HuH-7 (cell line): ENCODE results near the gene VWC2.
A peak's percentile ranks its signal among the peaks of the same experiment; 100 is the strongest.
"Not testable (repeated sequence)": the region's sequence is repeated elsewhere in the genome, so short reads cannot be mapped to it uniquely, and the experiment has no call there.

Source experiments
- DNase-seq: peaks from one replicate; pipeline ENCODE4 v3.0.0; 2011; ENCODE audit warnings: low spot score

Gene VWC2

DNA sequence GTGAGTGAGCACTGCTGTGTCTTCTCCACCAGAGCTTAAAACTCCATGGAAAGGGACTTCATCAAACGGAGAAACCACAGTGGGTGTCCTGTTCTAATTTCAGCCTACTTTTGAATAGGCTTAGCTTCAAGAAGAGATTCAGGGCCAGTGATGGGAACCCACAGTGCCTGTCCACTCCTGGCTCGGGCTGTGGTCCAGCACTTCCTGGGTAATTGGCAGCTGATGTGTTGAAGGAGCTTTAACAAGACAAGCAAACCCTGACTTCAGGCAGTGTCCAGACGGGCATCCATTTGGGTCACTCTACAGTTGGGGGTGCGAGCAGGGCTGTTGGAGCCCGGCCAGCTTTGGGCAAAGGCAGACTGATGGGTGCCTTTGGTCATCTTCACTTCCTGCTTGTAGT lies 14.5 kb downstream of the VWC2 start:
- DNase-seq = no peak

DNA sequence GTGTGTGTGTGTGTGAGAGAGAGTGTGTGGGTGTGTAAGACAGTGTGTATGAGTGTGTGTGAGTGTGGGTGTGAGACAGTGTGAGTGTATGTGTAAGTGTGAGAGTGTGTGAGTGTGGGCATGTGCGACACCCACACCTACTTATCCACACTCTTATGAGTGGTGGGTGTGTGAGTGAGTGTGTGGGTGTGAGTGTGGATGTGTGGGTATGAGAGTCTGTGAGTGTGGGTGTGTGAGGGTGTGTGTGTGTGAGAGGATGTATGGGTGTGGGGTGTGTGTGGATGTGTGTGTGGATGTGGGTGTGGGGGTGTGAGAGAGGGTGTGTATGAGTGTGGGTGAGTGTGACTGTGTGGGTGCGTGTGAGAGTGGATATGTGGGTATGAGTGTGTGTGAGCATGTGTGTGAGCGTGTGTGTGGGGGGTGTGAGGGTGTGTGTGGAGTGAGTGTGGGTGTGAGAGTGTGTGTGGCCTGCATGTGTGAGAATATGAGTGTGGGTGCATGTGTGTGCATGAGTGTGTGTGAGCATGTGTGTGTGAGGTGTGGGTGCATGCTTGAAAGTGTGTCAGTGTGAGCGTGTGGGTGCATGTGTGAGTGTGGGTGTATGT lies 15.1 kb downstream of the VWC2 start:
- DNase-seq = no peak

DNA sequence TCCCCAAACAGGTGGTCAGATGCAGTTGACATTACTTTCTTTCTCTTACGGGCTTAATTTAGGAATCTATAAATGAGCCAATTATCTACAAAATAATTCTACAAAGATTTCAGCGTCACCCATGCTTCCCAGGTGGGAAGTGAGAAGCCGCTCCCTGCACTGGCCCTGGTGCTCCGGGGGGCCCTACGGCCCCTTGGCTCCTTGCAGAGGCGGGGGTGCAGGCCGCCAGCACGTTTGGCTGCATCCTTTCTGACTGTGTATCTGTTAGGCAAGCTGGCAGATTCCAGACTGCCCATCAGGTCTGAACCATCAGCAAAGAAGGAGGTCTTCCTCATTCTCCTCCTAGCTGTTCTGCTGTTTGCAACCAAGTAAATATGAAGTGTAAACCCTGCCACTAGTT lies 16.3 kb downstream of the VWC2 start:
- no peak for DNase-seq

DNA sequence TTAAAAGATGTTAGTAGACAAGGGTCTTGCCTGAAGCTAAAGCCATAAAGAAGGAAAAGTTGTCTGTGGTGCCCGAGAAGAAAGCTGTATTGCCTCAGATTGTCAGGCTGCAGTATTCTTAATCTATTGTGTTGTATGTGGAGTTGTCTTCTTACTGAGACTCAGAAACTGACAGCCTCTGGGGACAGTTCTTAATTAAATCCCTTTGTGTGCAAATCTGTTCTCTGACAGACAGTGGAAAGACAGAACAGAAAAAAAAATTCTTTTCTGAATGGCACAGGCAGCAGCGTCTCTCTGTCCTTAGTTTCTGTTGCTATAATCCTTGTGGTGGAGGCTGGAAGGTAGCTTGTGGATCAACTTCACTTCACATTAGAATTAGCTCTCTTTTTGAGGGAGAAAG lies 16.8 kb downstream of the VWC2 start:
- DNase-seq = no peak

DNA sequence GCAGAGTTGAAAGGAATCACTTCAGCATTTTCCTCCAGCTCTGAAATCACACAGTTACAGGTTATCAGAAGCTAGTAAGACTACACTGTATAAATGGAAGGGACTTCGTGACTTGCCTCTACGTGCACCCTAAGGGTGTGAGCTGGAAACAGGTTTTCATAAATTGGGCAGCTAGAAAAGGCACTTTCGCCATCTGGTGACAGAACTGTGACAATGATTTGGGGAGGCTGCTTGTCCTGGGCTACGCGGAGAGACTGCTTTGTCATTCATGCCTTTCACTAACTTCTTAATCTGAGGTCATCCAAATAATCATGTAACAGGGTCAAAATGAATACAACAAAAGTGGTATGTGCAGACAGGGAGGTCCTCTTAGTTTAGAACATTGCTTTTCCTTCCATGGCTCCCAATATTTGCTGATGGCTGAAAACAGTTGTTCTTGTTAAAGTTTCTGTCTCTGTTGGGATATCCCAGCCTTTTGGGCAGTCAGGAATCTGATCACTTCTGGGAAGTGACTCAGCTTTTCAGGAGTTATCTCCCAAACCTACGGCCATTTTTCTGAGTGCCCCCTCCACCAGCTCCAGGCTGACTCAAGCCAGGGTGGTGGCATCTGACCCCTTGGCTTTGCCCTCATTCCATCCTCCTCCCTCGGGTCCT lies 17.8 kb downstream of the VWC2 start:
- DNase-seq = peak; percentile 36

DNA sequence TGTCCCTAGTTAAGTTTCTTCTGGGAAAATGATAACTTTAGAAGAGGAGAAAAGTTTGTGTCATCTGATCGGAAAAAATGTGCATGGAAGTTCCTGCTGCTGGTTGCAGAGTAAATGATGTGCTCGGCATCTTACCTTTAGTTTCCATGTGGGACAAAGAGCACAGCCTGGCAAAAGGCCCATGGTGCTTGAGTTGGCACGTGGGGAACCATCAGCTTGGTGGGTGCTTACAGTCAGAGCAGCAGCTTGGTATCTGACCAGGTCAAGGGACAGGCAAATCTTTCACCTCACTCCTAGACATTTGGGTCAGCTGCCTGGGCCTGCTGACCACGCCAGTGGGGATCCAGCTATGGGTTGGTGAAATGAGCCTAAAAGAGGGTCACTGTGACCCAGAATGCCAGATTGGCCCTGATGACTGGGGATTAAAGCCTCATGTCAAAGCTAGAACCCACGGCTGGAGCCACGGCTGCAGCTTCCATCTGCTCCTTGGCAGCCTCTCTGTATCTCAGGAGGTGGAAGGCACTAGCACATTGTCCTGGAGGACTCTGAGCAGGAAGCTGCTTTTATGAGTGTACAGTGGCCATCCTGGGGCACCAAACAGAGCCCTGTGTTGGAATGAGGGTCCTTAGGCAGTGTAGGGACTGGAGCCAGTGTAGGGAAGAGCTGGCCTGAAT lies 24.7 kb downstream of the VWC2 start:
- no peak for DNase-seq

DNA sequence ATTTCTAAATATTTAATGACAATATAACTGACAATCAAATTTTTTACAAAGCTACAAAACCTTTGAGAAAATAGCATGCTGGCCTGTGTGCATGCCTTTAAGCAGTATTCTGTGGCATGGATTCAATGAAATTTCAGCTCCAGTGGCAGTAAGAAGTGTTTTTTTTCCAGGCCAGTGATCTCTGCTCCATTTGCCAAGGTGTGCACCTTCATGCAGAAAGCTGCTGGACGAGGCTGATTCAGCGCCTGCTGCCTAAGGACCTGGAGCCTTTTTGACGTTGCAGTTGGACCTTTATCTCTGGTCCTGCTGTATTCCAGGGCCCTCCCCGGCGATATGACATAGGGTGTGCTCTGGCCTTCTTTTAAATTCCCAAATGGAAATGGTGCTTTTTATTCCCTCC lies 26.6 kb downstream of the VWC2 start:
- no peak for DNase-seq

DNA sequence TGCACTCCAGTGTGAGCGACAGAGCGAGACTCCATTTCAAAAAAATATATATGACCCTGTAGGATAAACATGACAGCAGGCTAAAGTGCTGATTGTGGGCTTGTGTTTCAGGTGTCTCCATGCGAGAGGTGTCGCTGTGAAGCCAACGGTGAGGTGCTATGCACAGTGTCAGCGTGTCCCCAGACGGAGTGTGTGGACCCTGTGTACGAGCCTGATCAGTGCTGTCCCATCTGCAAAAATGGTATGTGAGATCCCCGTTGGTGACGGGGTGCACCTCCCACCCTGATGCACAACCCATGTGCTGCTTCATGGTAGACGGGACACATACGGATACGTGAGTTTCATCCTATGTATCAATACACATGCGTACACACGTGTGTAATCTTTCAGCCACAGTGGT lies 29.2 kb downstream of the VWC2 start:
- no peak for DNase-seq

DNA sequence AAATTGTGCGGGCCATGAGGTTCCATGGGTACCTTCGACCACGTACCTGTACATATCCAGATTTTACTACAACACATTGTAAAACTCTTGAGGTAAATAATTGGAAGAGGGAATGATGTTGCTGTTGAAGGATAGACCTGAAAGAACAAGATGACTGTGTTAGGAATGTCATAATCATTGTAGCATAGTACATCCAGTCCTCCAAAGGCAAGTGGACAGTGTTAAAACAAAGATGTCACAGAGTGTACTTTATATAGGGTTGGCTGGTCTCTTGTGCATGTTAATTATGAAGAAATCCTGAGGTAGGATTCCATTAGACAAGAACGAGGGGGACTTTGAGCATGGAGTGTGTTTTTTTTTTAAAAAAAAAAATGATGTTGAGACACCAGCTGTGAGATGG lies 30.4 kb downstream of the VWC2 start:
- no peak for DNase-seq

DNA sequence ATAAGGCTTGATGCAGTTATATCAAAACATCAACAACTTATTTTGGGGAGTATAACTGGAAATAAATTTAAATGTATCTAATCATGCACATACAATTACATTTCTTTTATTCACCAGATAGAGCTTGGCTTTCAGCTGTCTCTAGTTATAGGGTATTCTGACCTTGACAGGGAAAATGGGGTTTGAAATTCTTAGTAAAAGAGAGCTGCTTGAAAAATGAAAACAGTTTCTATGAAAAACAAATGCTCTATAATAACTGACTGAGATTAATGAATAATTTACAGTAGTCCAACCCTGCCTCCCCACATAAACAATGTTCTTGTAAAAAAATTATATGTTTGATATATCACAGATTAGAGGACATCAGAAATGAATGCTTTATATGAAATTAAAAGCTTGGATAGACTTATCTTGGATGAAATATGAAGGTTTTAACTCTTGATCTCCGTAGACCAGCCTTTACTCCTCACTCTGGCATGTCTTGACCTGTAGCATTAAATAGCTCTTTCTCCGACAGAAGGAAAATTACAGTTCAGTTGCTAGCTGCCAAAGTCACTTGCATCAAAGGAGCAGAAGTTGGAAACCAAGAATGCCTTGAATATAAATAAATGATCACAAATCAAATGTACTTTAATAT lies 32.1 kb downstream of the VWC2 start:
- DNase-seq = no peak

DNA sequence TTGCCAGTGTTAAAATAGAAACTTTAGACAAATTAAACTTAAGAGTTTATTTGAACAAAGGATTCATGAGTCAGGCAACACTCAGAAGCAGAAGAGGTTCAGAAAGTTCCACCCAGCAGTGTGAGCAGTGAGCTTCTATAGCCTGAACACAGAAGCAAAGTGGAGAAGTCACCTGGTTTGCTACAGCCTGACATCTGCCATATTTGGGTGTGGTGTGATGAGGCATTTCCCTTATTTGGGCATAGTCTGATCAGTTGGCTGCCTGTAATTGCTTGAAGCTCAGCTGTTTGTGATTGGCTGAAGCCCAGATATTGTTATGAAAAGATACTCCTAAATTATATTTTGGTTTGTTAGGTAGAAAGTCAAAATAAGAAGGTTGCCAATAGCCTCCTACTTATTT lies 39.1 kb downstream of the VWC2 start:
- no peak for DNase-seq

DNA sequence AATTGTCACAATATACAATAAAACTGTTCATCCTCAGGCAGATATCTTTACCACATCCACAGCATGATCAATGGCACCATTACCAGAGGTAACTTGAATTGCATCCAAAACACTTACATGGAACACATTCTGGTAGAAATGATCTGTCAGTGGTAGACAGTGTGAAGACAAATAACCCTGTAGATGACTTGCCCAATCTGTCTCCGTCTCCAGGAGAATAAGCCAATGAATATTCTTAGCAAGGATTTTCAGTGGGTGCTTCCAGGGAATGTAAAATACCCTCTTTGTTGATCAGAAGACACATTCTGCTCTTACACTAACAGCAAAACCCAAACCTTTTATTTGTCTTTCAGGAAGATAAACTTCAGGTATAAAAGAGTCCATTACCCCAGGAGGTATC lies 43.8 kb downstream of the VWC2 start:
- no peak for DNase-seq

DNA sequence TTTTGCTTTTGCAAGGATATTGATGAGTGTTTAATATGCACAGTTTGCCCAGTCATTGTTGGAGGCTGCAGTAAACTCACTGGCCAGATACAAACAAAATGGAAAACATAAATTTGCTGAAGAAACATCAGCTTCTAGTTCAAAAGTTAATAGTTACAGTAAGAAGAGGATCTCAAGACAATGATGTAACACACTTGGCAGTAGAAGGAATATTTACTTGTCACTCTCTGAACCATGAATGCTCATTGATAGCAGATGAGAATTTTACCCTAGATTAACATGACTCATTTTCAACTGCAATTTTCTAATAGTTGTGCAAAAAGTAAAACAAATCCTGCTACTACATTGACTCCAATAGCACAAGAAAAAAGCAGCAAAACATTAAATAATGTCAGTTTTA lies 47.7 kb downstream of the VWC2 start:
- DNase-seq = no peak

DNA sequence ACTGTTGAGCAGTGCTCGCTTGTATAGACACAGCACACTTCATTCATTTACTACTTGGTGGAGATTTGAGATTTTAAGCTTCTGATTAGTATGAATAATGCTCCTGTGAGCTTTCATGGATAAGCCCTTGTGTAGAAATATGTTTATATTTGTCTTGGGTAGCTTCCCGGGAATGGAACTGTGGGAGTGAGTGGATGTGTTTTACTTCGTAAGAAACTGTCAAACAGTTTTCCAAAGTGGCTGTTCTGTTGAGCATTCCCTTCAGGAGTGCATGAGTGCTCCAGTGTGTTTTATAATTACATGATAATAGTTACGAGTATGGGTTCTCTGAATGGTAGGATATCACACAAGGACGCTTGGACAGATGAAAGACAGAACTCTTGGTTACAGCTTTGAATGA lies 49.4 kb downstream of the VWC2 start:
- DNase-seq = no peak

DNA sequence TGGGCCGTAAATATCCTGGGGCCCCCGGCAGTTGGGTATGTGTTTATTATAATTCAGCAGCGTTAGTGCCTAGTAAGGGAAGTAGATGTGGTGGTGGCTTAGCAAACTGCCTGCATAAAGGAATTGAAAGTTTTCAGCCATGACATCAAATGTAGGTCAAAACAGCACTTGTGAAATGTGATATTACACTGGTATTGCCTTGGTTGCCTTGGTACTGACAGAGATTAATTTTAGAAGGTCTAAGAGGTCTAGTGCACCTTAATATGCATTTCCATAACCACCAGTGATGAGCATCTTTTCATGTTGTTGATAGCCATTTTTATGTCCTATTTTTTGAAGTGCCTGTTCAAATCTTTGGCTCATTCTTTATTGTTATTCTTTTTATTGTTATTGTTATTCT lies 50.1 kb downstream of the VWC2 start:
- no peak for DNase-seq

DNA sequence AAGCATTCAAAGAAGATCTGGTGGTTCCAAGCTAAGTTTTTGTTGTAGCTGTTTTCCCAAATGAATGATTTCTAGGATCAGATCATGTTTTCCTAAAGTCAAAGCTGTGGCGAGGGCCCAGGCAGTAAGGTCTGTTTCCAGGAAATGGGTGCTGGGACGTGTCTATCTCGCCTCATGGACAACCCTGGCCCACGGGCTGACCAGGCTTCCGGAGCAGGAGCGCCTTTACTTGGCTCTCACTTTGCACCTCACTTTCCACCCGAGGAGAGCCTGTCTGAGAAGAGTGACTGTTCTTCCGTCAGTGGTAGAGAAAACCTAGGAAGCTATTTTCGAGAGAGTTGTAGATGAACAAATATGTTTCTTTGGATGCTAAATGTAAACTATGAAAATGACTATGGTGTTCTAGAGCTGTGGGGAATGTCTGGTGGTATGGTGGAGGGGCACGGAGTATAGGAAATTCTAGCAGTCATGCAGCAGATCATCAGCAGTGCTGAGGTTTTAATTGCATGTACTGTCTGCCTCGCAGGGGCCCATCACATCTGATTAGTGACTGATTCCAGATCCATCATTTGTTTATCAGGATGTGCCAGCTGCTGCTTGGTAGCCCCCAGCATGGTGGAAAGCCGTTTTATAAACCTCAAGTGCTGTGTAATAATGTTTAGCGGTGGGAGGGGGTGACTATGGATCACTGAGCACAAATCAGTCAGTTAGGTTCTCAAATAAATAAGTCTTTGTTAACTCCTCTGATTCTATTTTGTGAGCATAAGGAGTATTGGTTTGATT lies 66.6 kb downstream of the VWC2 start:
- no peak for DNase-seq

DNA sequence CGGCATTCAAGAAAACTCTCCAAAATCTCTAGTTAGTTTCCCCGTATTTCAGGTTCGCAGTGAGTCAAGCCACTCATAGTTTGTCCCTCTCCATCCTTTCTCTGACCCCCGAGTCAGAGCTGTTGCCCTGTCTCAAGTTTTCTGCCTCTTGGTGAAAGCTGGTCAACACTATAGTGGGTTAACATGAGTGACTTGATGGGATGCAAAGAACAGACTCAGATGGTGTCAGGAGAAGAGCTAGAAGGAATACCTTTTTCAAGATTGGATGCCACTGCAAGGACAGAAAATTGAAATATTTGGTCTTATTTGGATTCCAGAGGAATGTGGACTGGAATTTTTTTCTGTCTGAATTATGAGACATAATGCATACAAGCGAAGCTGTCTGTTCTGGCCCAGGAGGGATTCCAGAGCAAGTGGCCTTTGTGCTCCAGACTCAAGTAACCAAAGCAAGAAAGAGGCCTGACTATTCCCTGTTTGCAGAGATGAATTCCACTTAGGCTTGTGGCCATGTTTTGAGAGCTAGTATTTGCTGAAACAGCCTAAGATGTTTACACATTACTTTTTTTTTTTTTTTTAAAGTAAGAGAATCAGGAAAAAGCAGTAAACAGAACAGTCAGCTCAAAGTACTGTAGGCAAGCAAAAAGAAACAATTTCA lies 67.4 kb downstream of the VWC2 start:
- no peak for DNase-seq

DNA sequence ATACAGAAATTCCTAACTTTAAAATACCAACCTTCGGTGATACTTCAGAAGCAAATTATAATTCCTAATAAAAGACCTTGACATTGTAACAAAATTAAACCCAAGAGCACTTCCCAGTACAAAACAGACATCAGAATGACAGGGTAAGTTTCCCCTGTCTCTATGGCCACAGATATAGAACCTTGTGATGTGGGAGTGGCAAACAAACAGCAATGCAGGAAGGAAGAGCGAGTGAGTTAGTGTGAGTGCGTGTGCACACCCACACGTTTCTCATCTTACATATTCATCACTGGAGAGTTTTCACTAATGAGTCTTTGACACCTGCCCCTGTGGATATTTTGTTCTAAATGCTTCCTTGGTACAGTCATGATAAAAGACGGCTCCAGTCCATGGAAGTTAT lies 72.2 kb downstream of the VWC2 start:
- no peak for DNase-seq

DNA sequence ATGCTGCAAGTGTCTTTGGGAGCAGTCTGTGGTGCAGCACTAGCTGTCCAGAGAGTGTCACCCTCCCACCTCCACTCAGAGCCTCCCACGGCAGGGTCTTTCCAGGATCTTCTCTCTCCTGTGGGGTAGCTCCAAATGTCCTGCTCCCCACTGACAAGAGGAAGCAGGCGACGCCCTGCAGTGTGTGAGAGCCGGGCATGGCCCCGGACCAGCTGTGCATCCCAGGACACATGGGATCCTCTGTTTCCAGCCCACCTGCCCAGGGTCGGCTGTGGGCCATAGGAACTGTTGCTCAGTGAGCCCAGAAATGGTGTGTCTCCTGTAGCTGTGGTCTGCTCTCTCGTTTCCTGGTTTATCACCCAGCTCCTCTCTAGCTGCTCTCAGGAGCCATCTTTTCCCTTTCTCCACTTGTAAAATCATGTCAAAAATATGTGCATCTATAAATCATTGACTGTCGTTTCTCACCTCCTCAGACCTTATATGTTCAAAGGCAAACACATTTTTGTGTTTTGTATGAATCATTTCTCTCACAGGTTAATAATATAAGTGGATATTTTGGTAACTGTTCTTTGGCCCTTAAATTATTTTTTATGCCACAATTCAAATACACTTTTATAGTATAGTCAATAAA lies 74.9 kb downstream of the VWC2 start:
- DNase-seq = no peak

DNA sequence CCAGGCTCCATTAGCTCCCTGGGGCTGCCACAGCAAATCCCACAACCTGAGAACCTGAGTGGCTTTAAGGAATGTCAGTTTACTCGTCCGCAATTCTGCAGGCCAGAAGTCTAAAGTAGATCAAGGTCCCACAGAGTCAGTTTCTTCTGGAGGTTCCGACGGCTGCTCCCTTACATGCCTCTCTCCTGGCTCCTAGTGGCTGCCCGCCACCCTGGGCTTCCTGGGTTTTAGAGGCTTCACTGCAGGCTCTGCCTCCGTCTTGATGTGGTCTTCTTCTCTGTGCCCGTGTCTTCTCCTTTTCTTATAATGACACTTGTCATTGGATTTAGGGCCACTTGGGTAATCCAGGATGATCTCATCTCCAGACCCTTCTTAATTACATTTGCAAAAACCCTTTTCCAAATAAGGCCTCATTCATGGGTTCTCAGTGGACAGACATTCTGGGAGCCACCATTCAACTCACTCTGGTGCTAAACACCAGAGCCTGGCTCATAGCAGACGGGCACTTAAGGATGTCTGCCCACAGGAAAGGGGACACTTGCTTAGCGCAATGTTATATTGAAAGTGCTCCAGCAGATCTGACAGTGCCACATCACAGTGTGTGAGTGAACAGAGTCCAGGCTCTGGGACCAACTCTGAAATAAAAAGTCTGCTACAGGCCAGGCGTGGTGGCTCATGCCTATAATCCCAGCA lies 77.6 kb downstream of the VWC2 start:
- no peak for DNase-seq

DNA sequence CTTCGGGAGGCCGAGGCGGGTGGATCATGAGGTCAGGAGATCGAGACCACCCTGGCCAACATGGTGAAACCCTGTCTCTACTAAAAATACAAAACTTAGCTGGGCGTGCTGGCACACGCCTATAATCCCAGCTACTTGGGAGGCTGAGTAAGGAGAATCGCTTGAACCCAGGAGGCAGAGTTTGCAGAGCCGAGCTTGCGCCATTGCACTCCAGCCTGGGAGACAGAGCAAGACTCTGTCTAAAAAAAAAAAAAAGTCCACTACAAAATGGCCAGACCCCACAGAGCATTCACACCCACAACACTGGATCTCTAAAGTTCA lies 78.1 kb downstream of the VWC2 start:
- DNase-seq = not testable (repeated sequence)
